Ovary (tissue), 3 donors: ENCODE data around the gene UBA3.

Source experiments
- CTCF ChIP-seq, 3 donors: fragments of 450-650 bp in 2 of 3; fragments of 200-600 bp in 1 of 3; IDR thresholded peaks; one replicate each; pipeline versions ENCODE4 v1.5.1 to v1.8.0; 2016 to 2022; ENCODE audit warnings: antibody characterized with exemption in 3 of 3, mild to moderate bottlenecking in 1 of 3
- EP300 ChIP-seq: sonication (generic); formaldehyde crosslinking; IDR thresholded peaks from one replicate; pipeline ENCODE4 v1.6.1; 2017; ENCODE audit warnings: antibody characterized with exemption
- donor health status: DM: no; HTN: no; CAD: no.

- TF ChIP-seq CTCF (IDR thresholded peaks at IDR 0.05) = no peak
- TF ChIP-seq EP300 = no peak
Observed at GRCh38 chr3:69012800-69013252, 67.3 kb downstream of the UBA3 start.
